HEK293T (cell line): ENCODE measurements around the gene MERTK.

Experiments
- BHLHE40 ChIP-seq: fragments of 450-650 bp; IDR thresholded peaks from 2 replicates; pipeline ENCODE4 v1.6.1; 2016; ENCODE audit warnings: mild to moderate bottlenecking, moderate library complexity, borderline replicate concordance
- ELF4 ChIP-seq: fragments of 450-650 bp; IDR thresholded peaks from 2 replicates; pipeline ENCODE4 v1.6.1; 2017; ENCODE audit warnings: antibody characterized with exemption
- FOXA1 ChIP-seq: fragments of 450-650 bp; IDR thresholded peaks from 2 replicates; pipeline ENCODE4 v1.6.1; 2016; ENCODE audit warnings: mild to moderate bottlenecking
- FOXM1 ChIP-seq: fragments of 450-650 bp; IDR thresholded peaks from 2 replicates; pipeline ENCODE4 v1.6.1; 2017; ENCODE audit warnings: mild to moderate bottlenecking, borderline replicate concordance
- LEF1 ChIP-seq: fragments of 450-650 bp; IDR thresholded peaks from 2 replicates; pipeline ENCODE4 v1.6.1; 2017; ENCODE audit warnings: mild to moderate bottlenecking, borderline replicate concordance
- SP1 ChIP-seq: fragments of 450-650 bp; IDR thresholded peaks from 2 replicates; pipeline ENCODE4 v1.6.1; 2017
- ZNF384 ChIP-seq: fragments of 450-650 bp; IDR thresholded peaks from 2 replicates; pipeline ENCODE4 v1.6.1; 2016

- TF ChIP-seq FOXA1: no peak
- no peak for TF ChIP-seq SP1
- no peak for TF ChIP-seq BHLHE40
- TF ChIP-seq ZNF384: no peak
- TF ChIP-seq LEF1: no peak
- TF ChIP-seq ELF4: no peak
- no peak for TF ChIP-seq FOXM1
Measured at GRCh38 chr2:111965062-111965461, 66.7 kb downstream of the MERTK start.
